GM12878 (cell line): Measurements from ENCODE around the gene SCN4A.

Source experiments
- CTCF ChIP-seq, 3 experiments: IDR thresholded peaks in 2 of 3; conservative IDR thresholded peaks in 1 of 3; 2 replicates each; pipeline ENCODE4 v1.5.1; 2011; ENCODE audit warnings: low read depth in 3 of 3, low read length in 3 of 3, mild to moderate bottlenecking in 3 of 3, control low read depth in 2 of 3, moderate library complexity in 2 of 3, inconsistent platforms in 1 of 3, mixed read lengths in 1 of 3; ENCODE audit not compliant: control insufficient read depth in 2 of 3, insufficient read depth in 1 of 3; ENCODE audit errors: extremely low read depth in 1 of 3
- POLR2A ChIP-seq: IDR thresholded peaks from 2 replicates; pipeline ENCODE4 v1.6.1; 2011; ENCODE audit warnings: low read depth, mild to moderate bottlenecking, low read length
- RAD21 ChIP-seq: IDR thresholded peaks from 2 replicates; pipeline ENCODE4 v1.6.1; 2011; ENCODE audit warnings: mild to moderate bottlenecking, low read depth, low read length, moderate library complexity; ENCODE audit not compliant: insufficient read depth
- REST ChIP-seq: IDR thresholded peaks from 2 replicates; pipeline ENCODE4 v1.6.1; 2012; ENCODE audit warnings: mild to moderate bottlenecking, low read depth, low read length
- TAF1 ChIP-seq: IDR thresholded peaks from 2 replicates; pipeline ENCODE4 v1.6.1; 2011; ENCODE audit warnings: mild to moderate bottlenecking, low read depth, low read length, borderline replicate concordance

- TF ChIP-seq REST: no peak
- no peak for TF ChIP-seq CTCF (IDR thresholded peaks at IDR 0.05 in 2 of 3, conservative IDR thresholded peaks at IDR 0.05 in 1 of 3; ENCODE audit: control insufficient read depth in 2 of 3, extremely low read depth in 1 of 3, insufficient read depth in 1 of 3, low read depth in 3 of 3, low read length in 3 of 3)
- no peak for TF ChIP-seq POLR2A
- TF ChIP-seq TAF1: no peak
- TF ChIP-seq RAD21: no peak
Measured at GRCh38 chr17:63955232-63955631, 17.5 kb downstream of the SCN4A start.
